MM.1S (cell line): ENCODE data around the gene DNAH7.
"Not testable (repeated sequence)": the region's sequence is repeated elsewhere in the genome, so short reads cannot be mapped to it uniquely, and the experiment has no call there.

Experiments used
- DNase-seq: peaks from one replicate; pipeline ENCODE4 v3.0.0-alpha.2; 2015
- H2AFZ ChIP-seq: fragments of 300-600 bp; sonication (generic); 2 replicates; pipeline ENCODE4 v1.6.0; 2016; ENCODE audit warnings: antibody characterized with exemption, low read length
- H3F3A ChIP-seq: fragments of 300-600 bp; sonication (generic); 2 replicates; pipeline ENCODE4 v1.6.1; 2016; ENCODE audit warnings: mild to moderate bottlenecking, antibody characterized with exemption, low read length, moderate library complexity, mixed read lengths; ENCODE audit not compliant: insufficient read depth
- H3K27ac ChIP-seq: fragments of 300-600 bp; sonication (generic); 2 replicates; pipeline ENCODE4 v1.5.1; 2016; ENCODE audit warnings: mild to moderate bottlenecking, low read length
- H3K27me3 ChIP-seq: fragments of 300-600 bp; sonication (generic); replicated peaks from 2 replicates; pipeline ENCODE4 v1.6.0; 2016; ENCODE audit warnings: low read length; ENCODE audit not compliant: insufficient read depth
- H3K36me3 ChIP-seq: fragments of 300-600 bp; sonication (generic); replicated peaks from 2 replicates; pipeline ENCODE4 v1.6.1; 2016; ENCODE audit warnings: mild to moderate bottlenecking, low read length, mixed read lengths; ENCODE audit not compliant: insufficient read depth
- H3K4me1 ChIP-seq: fragments of 300-600 bp; sonication (generic); 2 replicates; pipeline ENCODE4 v1.6.1; 2016; ENCODE audit warnings: low read length, mixed read lengths
- H3K4me2 ChIP-seq: fragments of 300-600 bp; sonication (generic); 2 replicates; pipeline ENCODE4 v1.6.0; 2016; ENCODE audit warnings: low read depth, low read length
- H3K4me3 ChIP-seq: fragments of 300-600 bp; sonication (generic); 2 replicates; pipeline ENCODE4 v1.5.1; 2016; ENCODE audit warnings: low read length, mixed read lengths
- H3K79me2 ChIP-seq: fragments of 300-600 bp; sonication (generic); 2 replicates; pipeline ENCODE4 v1.6.1; 2016; ENCODE audit warnings: mixed run types, low read length, mixed read lengths
- H3K9ac ChIP-seq: fragments of 300-600 bp; sonication (generic); 2 replicates; pipeline ENCODE4 v1.6.1; 2016; ENCODE audit warnings: low read length, mixed read lengths
- H3K9me2 ChIP-seq: fragments of 300-600 bp; sonication (generic); replicated peaks from 2 replicates; pipeline ENCODE4 v1.6.1; 2016; ENCODE audit warnings: mild to moderate bottlenecking, low read length, mixed read lengths; ENCODE audit not compliant: insufficient read depth
- H3K9me3 ChIP-seq: fragments of 300-600 bp; sonication (generic); replicated peaks from 2 replicates; pipeline ENCODE4 v1.6.1; 2016; ENCODE audit warnings: mild to moderate bottlenecking, low read length, mixed read lengths; ENCODE audit not compliant: insufficient read depth
- H4K20me1 ChIP-seq: fragments of 300-600 bp; sonication (generic); 2 replicates; pipeline ENCODE4 v1.6.1; 2016; ENCODE audit warnings: mild to moderate bottlenecking, low read length, moderate library complexity, mixed read lengths; ENCODE audit not compliant: insufficient read depth
- EZH2 ChIP-seq: fragments of 300-600 bp; sonication (generic); optimal IDR thresholded peaks from 2 replicates; pipeline ENCODE3; 2017; ENCODE audit warnings: low read depth, mild to moderate bottlenecking, antibody characterized with exemption, low read length, mixed read lengths
- EZH2phosphoT487 ChIP-seq: fragments of 300-600 bp; sonication (generic); IDR thresholded peaks from 2 replicates; pipeline ENCODE4 v1.6.1; 2018; ENCODE audit warnings: antibody characterized with exemption, low read length
- TF ChIP-seq, protein P1 (sequence below): fragments of 300-600 bp; sonication (generic); IDR thresholded peaks from 2 replicates; pipeline ENCODE4 v1.5.1; 2016; ENCODE audit warnings: antibody characterized with exemption, low read length, mixed read lengths

Gene DNAH7

DNA sequence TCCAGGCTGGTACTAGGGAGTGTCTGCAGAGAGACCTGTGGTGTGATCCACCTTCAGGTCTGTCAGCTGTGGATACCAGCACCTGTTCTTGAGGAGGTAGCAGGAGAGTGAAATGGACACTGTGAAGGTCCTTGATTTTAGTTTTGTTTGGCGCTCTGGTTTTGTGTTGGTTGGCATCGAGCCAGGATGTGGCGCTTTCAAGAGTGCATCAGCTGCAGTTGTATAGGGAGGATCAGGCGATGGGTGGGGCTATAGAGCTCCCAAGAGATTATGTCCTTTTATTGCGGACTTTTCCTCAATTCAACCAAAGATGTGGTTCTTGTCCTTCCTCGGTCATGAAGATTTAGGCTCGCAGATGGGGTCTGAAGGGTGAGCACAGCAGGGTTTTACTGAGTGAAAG lies 374.1 kb downstream of the DNAH7 start:
- H4K20me1 ChIP-seq, result no peaks in the 10 kb centered on the region
- no peak for DNase-seq
- 0 out of 2 replicates have a peak, but pooled peaks cover 7% of the 10 kb centered on the region for H3K4me1 ChIP-seq
- H3K9me3 ChIP-seq, result no peaks in the 10 kb centered on the region
- H2AFZ ChIP-seq, result no peak overlapping the region
- H3K9me2 ChIP-seq, result no peaks in the 10 kb centered on the region
- no peaks in the 10 kb centered on the region for H3K36me3 ChIP-seq
- no peak for TF ChIP-seq EZH2
- TF ChIP-seq, protein P1, sequence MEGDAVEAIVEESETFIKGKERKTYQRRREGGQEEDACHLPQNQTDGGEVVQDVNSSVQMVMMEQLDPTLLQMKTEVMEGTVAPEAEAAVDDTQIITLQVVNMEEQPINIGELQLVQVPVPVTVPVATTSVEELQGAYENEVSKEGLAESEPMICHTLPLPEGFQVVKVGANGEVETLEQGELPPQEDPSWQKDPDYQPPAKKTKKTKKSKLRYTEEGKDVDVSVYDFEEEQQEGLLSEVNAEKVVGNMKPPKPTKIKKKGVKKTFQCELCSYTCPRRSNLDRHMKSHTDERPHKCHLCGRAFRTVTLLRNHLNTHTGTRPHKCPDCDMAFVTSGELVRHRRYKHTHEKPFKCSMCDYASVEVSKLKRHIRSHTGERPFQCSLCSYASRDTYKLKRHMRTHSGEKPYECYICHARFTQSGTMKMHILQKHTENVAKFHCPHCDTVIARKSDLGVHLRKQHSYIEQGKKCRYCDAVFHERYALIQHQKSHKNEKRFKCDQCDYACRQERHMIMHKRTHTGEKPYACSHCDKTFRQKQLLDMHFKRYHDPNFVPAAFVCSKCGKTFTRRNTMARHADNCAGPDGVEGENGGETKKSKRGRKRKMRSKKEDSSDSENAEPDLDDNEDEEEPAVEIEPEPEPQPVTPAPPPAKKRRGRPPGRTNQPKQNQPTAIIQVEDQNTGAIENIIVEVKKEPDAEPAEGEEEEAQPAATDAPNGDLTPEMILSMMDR, result no peak
- TF ChIP-seq EZH2phosphoT487, result no peak
- no peak overlapping the region for H3K27ac ChIP-seq
- no peaks in the 10 kb centered on the region for H3K79me2 ChIP-seq
- H3F3A ChIP-seq, result no peaks in the 10 kb centered on the region
- H3K27me3 ChIP-seq, result no peaks in the 10 kb centered on the region
- no peak overlapping the region for H3K4me3 ChIP-seq
- H3K9ac ChIP-seq, result no peak overlapping the region
- H3K4me2 ChIP-seq, result no peak overlapping the region

DNA sequence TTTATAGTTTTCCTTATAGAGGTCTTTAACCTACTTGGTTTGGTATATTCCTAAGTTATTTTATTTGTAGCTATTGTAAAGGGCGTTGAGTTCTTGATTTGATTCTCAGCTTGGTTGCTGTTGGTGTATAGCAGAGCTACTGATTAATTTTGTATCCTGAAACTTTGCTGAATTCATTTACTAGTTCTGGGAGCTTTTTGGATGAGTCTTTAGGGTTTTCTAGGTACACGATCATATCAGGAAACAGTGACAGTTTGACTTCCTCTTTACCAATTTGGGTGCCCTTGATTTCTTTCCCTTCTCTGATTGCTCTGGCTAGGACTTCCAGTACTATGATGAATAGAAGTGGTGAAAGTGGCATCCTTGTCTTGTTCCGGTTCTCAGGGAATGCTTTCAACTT lies 376.1 kb downstream of the DNAH7 start:
- not testable (repeated sequence) for H4K20me1 ChIP-seq, H3K4me2 ChIP-seq, H2AFZ ChIP-seq, H3K9me3 ChIP-seq, H3K9ac ChIP-seq, H3K27me3 ChIP-seq, H3K27ac ChIP-seq, H3F3A ChIP-seq, H3K4me1 ChIP-seq, H3K36me3 ChIP-seq, H3K4me3 ChIP-seq, H3K9me2 ChIP-seq, DNase-seq, H3K79me2 ChIP-seq
